Measurements from ENCODE around the gene DCST1. TPM values are rescaled to one million over a fixed set of nuclear protein-coding genes. Genes with fewer than 3 reads are reported as not detected.

The DCST1 gene
- total and polyA plus RNA-seq, 2 of the 13 experiments (the other 11 are each of a cell fraction or from before 2014, with no cell fraction given) = 0.04 TPM; not detected in 1

DNA sequence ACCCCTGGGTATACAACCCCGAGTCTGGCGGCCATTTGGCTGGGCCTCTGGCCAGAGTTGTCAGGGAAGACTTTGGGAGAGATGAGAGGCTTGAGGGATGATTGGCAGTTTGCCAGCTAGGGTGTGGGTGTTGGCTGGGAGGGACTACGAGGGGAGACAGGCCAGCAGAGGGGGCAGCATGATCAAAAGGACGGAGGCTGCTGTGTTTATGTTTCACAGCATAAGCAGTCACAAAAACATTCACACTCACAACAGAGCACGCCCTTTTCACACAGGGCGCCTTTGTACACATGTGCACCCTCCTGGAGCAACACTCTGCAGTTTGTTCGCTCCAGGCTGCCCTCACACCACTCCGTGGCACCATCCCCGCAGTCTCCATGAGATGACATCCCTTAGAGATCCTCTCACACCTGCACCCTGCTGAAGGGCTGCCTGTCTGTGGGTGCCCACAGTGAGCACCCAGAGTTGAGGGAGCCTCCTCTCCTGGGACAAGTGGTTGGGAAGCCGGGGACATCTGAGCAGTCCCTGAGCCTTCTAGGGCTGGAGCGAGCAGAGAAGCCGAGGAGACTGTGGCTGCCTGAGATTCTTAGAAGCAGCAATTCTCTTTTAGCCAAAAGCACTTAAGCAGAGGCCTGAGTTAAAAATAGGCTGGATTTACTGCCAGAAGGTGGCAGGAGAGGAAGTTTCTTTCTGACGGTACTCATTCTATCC is 60.4 kb downstream of the DCST1 start (continued):
- no peak for TF ChIP-seq YEATS2 (CRISPR knock-in tag; IDR thresholded peaks at IDR 0.05; ENCODE audit: borderline replicate concordance)
- TF ChIP-seq, protein P1, sequence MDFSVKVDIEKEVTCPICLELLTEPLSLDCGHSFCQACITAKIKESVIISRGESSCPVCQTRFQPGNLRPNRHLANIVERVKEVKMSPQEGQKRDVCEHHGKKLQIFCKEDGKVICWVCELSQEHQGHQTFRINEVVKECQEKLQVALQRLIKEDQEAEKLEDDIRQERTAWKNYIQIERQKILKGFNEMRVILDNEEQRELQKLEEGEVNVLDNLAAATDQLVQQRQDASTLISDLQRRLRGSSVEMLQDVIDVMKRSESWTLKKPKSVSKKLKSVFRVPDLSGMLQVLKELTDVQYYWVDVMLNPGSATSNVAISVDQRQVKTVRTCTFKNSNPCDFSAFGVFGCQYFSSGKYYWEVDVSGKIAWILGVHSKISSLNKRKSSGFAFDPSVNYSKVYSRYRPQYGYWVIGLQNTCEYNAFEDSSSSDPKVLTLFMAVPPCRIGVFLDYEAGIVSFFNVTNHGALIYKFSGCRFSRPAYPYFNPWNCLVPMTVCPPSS (IDR thresholded peaks at IDR 0.05) = no peak
- no peak for TF ChIP-seq PCBP1 (IDR thresholded peaks at IDR 0.05; ENCODE audit: borderline replicate concordance, low read depth, low read length)
- no peak for TF ChIP-seq FOSL2 (CRISPR knock-in tag; IDR thresholded peaks at IDR 0.05)
- peak; percentile 5; the same call in 1 of the 2 replicates for TF ChIP-seq BHLHE40 (IDR thresholded peaks at IDR 0.05; ENCODE audit: low read length)
- TF ChIP-seq ZFP37 (CRISPR knock-in tag; IDR thresholded peaks at IDR 0.05; ENCODE audit: borderline replicate concordance) = no peak
- TF ChIP-seq, protein P2, sequence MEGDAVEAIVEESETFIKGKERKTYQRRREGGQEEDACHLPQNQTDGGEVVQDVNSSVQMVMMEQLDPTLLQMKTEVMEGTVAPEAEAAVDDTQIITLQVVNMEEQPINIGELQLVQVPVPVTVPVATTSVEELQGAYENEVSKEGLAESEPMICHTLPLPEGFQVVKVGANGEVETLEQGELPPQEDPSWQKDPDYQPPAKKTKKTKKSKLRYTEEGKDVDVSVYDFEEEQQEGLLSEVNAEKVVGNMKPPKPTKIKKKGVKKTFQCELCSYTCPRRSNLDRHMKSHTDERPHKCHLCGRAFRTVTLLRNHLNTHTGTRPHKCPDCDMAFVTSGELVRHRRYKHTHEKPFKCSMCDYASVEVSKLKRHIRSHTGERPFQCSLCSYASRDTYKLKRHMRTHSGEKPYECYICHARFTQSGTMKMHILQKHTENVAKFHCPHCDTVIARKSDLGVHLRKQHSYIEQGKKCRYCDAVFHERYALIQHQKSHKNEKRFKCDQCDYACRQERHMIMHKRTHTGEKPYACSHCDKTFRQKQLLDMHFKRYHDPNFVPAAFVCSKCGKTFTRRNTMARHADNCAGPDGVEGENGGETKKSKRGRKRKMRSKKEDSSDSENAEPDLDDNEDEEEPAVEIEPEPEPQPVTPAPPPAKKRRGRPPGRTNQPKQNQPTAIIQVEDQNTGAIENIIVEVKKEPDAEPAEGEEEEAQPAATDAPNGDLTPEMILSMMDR (CRISPR knock-in tag; IDR thresholded peaks at IDR 0.05) = peak; percentile 66
- TF ChIP-seq, protein P3, sequence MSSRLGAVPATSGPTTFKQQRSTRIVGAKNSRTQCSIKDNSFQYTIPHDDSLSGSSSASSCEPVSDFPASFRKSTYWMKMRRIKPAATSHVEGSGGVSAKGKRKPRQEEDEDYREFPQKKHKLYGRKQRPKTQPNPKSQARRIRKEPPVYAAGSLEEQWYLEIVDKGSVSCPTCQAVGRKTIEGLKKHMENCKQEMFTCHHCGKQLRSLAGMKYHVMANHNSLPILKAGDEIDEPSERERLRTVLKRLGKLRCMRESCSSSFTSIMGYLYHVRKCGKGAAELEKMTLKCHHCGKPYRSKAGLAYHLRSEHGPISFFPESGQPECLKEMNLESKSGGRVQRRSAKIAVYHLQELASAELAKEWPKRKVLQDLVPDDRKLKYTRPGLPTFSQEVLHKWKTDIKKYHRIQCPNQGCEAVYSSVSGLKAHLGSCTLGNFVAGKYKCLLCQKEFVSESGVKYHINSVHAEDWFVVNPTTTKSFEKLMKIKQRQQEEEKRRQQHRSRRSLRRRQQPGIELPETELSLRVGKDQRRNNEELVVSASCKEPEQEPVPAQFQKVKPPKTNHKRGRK (CRISPR knock-in tag; IDR thresholded peaks at IDR 0.05) = no peak
- no peak for TF ChIP-seq PHF5A (CRISPR knock-in tag; IDR thresholded peaks at IDR 0.05; ENCODE audit: low read depth, unreplicated experiment)
- TF ChIP-seq, protein P4, sequence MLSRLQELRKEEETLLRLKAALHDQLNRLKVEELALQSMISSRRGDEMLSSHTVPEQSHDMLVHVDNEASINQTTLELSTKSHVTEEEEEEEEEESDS (CRISPR knock-in tag; IDR thresholded peaks at IDR 0.05; ENCODE audit: borderline replicate concordance) = no peak
- no peak for TF ChIP-seq ARID2 (CRISPR knock-in tag; IDR thresholded peaks at IDR 0.05; ENCODE audit: borderline replicate concordance)
- TF ChIP-seq, protein P5, sequence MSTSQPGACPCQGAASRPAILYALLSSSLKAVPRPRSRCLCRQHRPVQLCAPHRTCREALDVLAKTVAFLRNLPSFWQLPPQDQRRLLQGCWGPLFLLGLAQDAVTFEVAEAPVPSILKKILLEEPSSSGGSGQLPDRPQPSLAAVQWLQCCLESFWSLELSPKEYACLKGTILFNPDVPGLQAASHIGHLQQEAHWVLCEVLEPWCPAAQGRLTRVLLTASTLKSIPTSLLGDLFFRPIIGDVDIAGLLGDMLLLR (CRISPR knock-in tag; IDR thresholded peaks at IDR 0.05) = no peak
- TF ChIP-seq TOPORS (CRISPR knock-in tag; IDR thresholded peaks at IDR 0.05) = no peak
- no peak for TF ChIP-seq ZNF768 (CRISPR knock-in tag; IDR thresholded peaks at IDR 0.05)
- TF ChIP-seq, protein P6, sequence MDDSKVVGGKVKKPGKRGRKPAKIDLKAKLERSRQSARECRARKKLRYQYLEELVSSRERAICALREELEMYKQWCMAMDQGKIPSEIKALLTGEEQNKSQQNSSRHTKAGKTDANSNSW (CRISPR knock-in tag; IDR thresholded peaks at IDR 0.05; ENCODE audit: borderline replicate concordance) = no peak
- TF ChIP-seq, protein P7, sequence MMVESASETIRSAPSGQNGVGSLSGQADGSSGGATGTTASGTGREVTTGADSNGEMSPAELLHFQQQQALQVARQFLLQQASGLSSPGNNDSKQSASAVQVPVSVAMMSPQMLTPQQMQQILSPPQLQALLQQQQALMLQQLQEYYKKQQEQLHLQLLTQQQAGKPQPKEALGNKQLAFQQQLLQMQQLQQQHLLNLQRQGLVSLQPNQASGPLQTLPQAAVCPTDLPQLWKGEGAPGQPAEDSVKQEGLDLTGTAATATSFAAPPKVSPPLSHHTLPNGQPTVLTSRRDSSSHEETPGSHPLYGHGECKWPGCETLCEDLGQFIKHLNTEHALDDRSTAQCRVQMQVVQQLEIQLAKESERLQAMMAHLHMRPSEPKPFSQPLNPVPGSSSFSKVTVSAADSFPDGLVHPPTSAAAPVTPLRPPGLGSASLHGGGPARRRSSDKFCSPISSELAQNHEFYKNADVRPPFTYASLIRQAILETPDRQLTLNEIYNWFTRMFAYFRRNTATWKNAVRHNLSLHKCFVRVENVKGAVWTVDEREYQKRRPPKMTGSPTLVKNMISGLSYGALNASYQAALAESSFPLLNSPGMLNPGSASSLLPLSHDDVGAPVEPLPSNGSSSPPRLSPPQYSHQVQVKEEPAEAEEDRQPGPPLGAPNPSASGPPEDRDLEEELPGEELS (CRISPR knock-in tag; IDR thresholded peaks at IDR 0.05) = no peak
- no peak for TF ChIP-seq CENPX (CRISPR knock-in tag; IDR thresholded peaks at IDR 0.05)
- TF ChIP-seq ZFX (CRISPR knock-in tag; IDR thresholded peaks at IDR 0.05; ENCODE audit: low read depth) = peak; percentile 27
- TF ChIP-seq ZNF615 (CRISPR knock-in tag; IDR thresholded peaks at IDR 0.05; ENCODE audit: borderline replicate concordance) = no peak
- no peak for TF ChIP-seq SMARCC2 (IDR thresholded peaks at IDR 0.05)
- TF ChIP-seq, protein P8, sequence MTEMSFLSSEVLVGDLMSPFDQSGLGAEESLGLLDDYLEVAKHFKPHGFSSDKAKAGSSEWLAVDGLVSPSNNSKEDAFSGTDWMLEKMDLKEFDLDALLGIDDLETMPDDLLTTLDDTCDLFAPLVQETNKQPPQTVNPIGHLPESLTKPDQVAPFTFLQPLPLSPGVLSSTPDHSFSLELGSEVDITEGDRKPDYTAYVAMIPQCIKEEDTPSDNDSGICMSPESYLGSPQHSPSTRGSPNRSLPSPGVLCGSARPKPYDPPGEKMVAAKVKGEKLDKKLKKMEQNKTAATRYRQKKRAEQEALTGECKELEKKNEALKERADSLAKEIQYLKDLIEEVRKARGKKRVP (CRISPR knock-in tag; IDR thresholded peaks at IDR 0.05) = no peak
